Astrocyte of the spinal cord (primary cell): ENCODE data around the gene CCDC8.
A peak's percentile ranks its signal among the peaks of the same experiment; 100 is the strongest.
"Not testable (repeated sequence)": the region's sequence is repeated elsewhere in the genome, so short reads cannot be mapped to it uniquely, and the experiment has no call there.

Experiments used
- DNase-seq: peaks from one replicate; pipeline ENCODE4 v3.0.0; 2011; ENCODE audit warnings: low read depth, low spot score
- H3K4me3 ChIP-seq: 2 replicates; pipeline ENCODE4 v1.5.1; 2011; ENCODE audit warnings: low read depth, mild to moderate bottlenecking, low read length, moderate library complexity
- in situ Hi-C: cut with HindIII; loops from 2 replicates; pipeline ENCODE4 v1.10.0; 2017; ENCODE audit warnings: low sequenced_read_pairs
- TF ChIP-seq, protein P1 (sequence below): IDR thresholded peaks from 2 replicates; pipeline ENCODE4 v1.5.1; 2012; ENCODE audit warnings: low read depth, mild to moderate bottlenecking, low read length, inconsistent platforms

CCDC8 gene

DNA sequence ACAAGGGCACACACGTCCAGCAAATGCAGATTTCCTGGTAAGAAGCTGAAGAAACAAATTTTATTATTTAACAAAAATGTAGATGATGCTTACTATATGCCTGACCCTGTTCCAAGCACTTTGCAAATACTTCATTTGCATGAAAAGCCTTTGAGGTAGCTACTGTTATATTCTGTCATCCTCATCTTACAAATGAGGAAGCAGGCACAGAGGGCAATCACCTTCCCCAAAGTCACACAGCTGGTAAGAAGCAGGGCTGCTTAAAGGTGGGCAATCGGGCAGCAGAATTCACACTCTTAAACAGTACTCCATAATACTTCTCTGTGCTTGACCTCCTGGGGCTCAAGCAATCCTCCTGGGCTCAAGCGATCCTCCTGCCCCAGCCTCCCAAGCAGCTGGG lies 33.6 kb upstream of the CCDC8 start:
- TF ChIP-seq, protein P1, sequence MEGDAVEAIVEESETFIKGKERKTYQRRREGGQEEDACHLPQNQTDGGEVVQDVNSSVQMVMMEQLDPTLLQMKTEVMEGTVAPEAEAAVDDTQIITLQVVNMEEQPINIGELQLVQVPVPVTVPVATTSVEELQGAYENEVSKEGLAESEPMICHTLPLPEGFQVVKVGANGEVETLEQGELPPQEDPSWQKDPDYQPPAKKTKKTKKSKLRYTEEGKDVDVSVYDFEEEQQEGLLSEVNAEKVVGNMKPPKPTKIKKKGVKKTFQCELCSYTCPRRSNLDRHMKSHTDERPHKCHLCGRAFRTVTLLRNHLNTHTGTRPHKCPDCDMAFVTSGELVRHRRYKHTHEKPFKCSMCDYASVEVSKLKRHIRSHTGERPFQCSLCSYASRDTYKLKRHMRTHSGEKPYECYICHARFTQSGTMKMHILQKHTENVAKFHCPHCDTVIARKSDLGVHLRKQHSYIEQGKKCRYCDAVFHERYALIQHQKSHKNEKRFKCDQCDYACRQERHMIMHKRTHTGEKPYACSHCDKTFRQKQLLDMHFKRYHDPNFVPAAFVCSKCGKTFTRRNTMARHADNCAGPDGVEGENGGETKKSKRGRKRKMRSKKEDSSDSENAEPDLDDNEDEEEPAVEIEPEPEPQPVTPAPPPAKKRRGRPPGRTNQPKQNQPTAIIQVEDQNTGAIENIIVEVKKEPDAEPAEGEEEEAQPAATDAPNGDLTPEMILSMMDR, result no peak
- DNase-seq, result no peak
- in situ Hi-C loops, result no loop called here
- no peak overlapping the region for H3K4me3 ChIP-seq

DNA sequence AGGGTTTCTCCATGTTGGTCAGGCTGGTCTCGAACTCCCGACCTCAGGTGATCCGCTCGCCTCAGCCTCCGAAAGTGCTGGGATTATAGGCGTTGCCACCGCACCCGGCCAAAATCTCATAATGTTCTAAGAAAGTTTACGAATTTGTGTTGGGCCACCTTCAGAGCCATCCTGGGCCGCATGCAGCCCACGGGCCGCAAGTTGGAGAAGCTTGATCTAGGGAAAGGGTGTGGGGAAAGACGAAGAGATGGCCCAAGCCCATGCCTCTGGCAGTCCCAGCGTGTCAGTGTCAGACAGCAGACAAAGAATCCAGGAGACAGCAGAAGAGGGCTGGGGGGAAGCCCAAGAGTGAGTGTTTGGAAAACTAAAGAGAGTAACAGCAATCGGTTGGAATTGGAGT lies 32.7 kb upstream of the CCDC8 start:
- DNase-seq, result no peak
- TF ChIP-seq, protein P1, result no peak
- in situ Hi-C loops, result no loop called here
- no peak overlapping the region for H3K4me3 ChIP-seq

DNA sequence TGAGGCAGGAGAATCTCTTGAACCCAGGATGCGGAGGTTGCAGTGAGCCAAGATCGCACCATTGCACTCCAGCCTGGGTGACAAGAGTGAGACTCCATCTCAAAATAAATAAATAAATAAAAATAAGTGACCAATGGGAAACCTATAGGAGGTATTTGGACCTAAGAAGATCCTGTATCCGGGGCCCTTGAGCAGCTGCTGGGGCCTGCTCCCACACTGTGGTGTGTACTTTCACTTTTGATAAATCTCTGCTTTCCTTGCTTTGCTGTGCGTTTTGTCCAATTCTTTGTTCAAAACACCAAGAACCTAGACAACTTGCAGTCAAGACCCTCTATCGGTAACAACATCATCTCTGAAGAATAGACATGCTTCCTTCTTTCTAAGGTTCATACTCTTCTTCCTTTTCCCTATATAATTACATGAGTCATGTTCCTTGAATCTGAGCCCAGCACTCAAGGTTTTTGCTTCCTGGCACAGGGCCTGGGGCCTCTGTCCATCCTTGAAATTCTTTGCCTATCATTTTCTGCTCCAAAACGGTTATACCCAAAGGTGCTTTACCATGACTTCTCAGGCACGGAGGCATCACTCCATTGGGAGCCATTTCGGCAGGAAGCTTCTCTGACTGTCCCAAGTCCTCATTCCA lies 29.6 kb upstream of the CCDC8 start:
- in situ Hi-C loops, result no loop called here
- TF ChIP-seq, protein P1, result no peak
- peak; percentile 81 for DNase-seq
- H3K4me3 ChIP-seq, result no peak overlapping the region

DNA sequence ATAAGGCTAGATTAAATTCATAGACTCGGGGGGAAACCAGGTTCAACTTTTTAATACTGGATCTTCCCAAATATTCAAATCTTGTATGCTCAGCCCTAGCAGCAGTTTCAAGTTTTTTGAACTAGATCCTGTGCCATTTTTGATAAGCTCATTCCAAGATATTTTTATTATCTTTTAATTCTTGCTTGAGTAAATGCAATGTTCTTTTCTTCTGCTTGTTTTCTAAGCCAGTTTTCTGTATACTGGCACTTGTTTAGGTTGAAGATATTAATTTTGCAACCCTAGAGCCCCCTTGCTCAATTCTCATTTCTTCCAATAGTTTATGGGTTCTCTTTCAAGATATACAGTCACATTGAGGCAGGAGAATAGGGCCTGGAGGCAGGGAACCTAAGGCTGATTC lies 28.5 kb upstream of the CCDC8 start:
- DNase-seq, result no peak
- TF ChIP-seq, protein P1, result no peak
- in situ Hi-C loops, result no loop called here
- no peak overlapping the region for H3K4me3 ChIP-seq

DNA sequence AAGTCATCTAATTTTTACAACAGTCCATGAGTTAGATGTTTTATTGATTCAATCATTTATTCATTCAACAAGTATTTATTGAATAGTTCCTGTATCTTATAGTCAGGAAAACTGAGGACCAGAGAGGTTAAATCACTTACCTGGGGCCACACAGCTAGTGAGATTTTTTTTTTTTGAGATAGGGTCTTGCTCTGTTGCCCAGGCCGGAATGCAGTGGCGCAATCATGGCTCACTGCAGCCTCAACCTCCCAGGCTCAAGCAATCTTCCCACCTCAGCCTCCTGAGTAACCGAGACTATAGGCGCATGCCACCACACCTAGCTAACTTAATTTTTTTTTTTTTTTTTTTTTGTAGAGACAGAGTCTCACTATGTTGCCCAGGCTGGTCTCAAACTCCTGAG lies 22.3 kb upstream of the CCDC8 start:
- DNase-seq, in situ Hi-C loops, H3K4me3 ChIP-seq: not testable (repeated sequence)

DNA sequence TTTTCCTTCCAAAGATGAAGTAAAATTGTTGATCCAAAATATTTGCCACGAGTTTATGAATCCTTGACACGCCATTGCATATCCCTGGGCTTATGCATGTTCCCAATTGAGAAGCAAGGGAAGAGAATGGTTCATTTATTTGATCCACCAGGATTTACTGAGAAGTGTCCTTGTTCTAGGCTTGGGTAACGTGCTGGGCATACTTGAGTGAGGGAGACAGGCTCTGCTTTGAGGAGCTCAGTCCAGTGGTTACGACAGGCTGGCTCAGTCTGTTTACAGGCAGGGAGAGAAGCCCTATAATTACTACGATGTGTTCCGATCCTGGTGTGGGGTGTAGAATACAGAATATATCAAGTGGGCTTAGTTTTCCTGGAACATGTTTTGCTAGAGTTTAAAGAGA lies 21.6 kb upstream of the CCDC8 start:
- H3K4me3 ChIP-seq, result no peak overlapping the region
- in situ Hi-C loops, result no loop called here
- TF ChIP-seq, protein P1, result no peak
- no peak for DNase-seq

DNA sequence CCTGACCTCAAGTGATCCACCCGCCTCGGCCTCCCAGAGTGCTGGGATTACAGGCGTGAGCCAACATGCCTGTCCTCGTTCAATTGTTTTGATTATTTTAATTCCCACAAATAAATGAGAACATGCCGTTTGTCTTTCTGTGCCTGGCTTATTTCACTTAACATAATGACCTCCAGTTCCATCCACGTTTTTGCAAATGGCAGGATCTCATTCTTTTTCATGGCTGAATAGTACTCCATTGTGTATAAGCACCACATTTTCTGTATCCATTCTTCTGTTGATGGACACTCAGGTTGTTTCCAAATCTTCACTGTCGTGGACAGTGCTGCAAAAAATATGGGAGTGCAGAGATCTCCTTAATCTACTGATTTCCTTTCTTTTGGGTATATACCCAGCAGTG lies 20.1 kb upstream of the CCDC8 start:
- DNase-seq, in situ Hi-C loops, H3K4me3 ChIP-seq: not testable (repeated sequence)

DNA sequence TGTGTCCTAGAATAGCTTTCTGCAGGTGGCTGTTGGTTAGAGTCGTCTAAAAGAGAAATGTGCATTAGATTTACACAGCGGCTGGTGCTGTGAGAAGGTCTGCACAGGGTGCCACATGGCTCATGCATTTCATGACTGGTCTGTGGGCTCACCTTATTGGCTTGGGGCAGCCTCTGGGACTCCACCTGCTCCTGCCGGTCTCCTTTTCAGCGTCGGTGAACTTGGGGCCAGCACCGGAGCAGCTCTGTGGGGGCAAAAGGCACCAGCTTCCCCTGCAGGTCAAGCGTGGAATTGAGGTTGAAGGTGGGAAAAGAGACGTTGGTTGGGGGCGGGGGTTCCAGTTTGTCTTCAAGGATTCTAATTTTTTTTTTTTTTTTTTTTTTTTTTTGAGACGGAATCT lies 18.5 kb upstream of the CCDC8 start:
- no peak overlapping the region for H3K4me3 ChIP-seq
- in situ Hi-C loops, result no loop called here
- no peak for DNase-seq
- TF ChIP-seq, protein P1, result peak; percentile 27
